HepG2 (cell line): ENCODE results near the gene GNG7. TPM values are rescaled to one million over a fixed set of nuclear protein-coding genes. Genes with fewer than 3 reads are reported as not detected.

ENCODE experiments used
- CREB1 ChIP-seq, 2 experiments: fragments of 450-650 bp in 1 of 2; IDR thresholded peaks; 2 replicates each; pipeline ENCODE4 v1.6.1; 2016 to 2017; ENCODE audit warnings: control low read depth in 1 of 2, mild to moderate bottlenecking in 1 of 2, missing compliant biosample characterization in 1 of 2, missing genetic modification characterization in 1 of 2
- FOXJ3 ChIP-seq: sonication (generic); formaldehyde crosslinking; IDR thresholded peaks from 2 replicates; pipeline ENCODE4 v1.4.0; 2020; ENCODE audit warnings: missing genetic modification reagents, mild to moderate bottlenecking, borderline replicate concordance
- FOXK2 ChIP-seq: fragments of 450-650 bp; IDR thresholded peaks from 2 replicates; pipeline ENCODE4 v1.6.1; 2016
- MEF2D ChIP-seq: sonication (generic); formaldehyde crosslinking; IDR thresholded peaks from 2 replicates; pipeline ENCODE4 v1.5.1; 2020; ENCODE audit warnings: mild to moderate bottlenecking, missing genetic modification reagents
- MIXL1 ChIP-seq: IDR thresholded peaks from 2 replicates; pipeline ENCODE4 v1.6.1; 2016
- NCOA2 ChIP-seq: sonication (generic); formaldehyde crosslinking; IDR thresholded peaks from 2 replicates; pipeline ENCODE4 v1.8.0; 2022; ENCODE audit warnings: inconsistent platforms
- NR1H2 ChIP-seq: sonication (generic); formaldehyde crosslinking; IDR thresholded peaks from 2 replicates; pipeline ENCODE4 v1.8.1; 2022; ENCODE audit warnings: low read depth, missing genetic modification reagents, borderline replicate concordance
- NR2F6 ChIP-seq, 2 experiments: IDR thresholded peaks; 2 replicates each; pipeline ENCODE4 v1.6.1; 2016; ENCODE audit warnings: antibody characterized with exemption in 1 of 2, mild to moderate bottlenecking in 1 of 2
- PAXIP1 ChIP-seq: sonication (generic); formaldehyde crosslinking; conservative IDR thresholded peaks from 2 replicates; pipeline ENCODE4 v1.4.0; 2020; ENCODE audit warnings: mild to moderate bottlenecking, missing genetic modification reagents, moderate library complexity
- PITX1 ChIP-seq: sonication (generic); formaldehyde crosslinking; IDR thresholded peaks from 2 replicates; pipeline ENCODE4 v1.5.1; 2020; ENCODE audit warnings: mild to moderate bottlenecking, missing genetic modification reagents
- TBX2 ChIP-seq: sonication (generic); formaldehyde crosslinking; IDR thresholded peaks from 2 replicates; pipeline ENCODE4 v1.5.0; 2020; ENCODE audit warnings: missing genetic modification reagents, mild to moderate bottlenecking, borderline replicate concordance
- TCF7L2 ChIP-seq: IDR thresholded peaks from 2 replicates; pipeline ENCODE4 v1.6.1; 2011; ENCODE audit warnings: mild to moderate bottlenecking, low read depth, low read length, moderate library complexity
- TGIF2 ChIP-seq: IDR thresholded peaks from 2 replicates; pipeline ENCODE4 v1.6.1; 2016; ENCODE audit warnings: control low read depth, missing compliant biosample characterization
- ZNF30 ChIP-seq: sonication (generic); formaldehyde crosslinking; IDR thresholded peaks from 2 replicates; pipeline ENCODE4 v1.5.0; 2020; ENCODE audit warnings: mild to moderate bottlenecking, missing genetic modification reagents
- ZNF34 ChIP-seq: sonication (generic); formaldehyde crosslinking; IDR thresholded peaks from 2 replicates; pipeline ENCODE4 v1.4.0; 2020; ENCODE audit warnings: mild to moderate bottlenecking, missing genetic modification reagents, borderline replicate concordance
- ZNF503 ChIP-seq: sonication (generic); formaldehyde crosslinking; IDR thresholded peaks from 2 replicates; pipeline ENCODE4 v1.4.0; 2020; ENCODE audit warnings: missing genetic modification reagents
- ZNF512B ChIP-seq: sonication (generic); formaldehyde crosslinking; IDR thresholded peaks from 2 replicates; pipeline ENCODE4 v1.5.1; 2020; ENCODE audit warnings: missing genetic modification reagents, mild to moderate bottlenecking, borderline replicate concordance
- ZNF547 ChIP-seq: sonication (generic); formaldehyde crosslinking; IDR thresholded peaks from 2 replicates; pipeline ENCODE4 v1.5.1; 2020; ENCODE audit warnings: mild to moderate bottlenecking, missing genetic modification reagents
- ZNF674 ChIP-seq: sonication (generic); formaldehyde crosslinking; IDR thresholded peaks from 2 replicates; pipeline ENCODE4 v1.5.0; 2020; ENCODE audit warnings: low read depth, mild to moderate bottlenecking, missing genetic modification reagents
- ZNF710 ChIP-seq: sonication (generic); formaldehyde crosslinking; IDR thresholded peaks from 2 replicates; pipeline ENCODE4 v1.5.0; 2020; ENCODE audit warnings: mild to moderate bottlenecking, missing genetic modification reagents, borderline replicate concordance
- polyA plus RNA-seq, 8 experiments: library from polyadenylated mRNA; depleted of rRNA in 3 of 8; stranded (reverse) in 7 of 8; unstranded in 1 of 8; fragments of >200 nt; fragmentation: Illumina TruSeq in 4 of 8; extraction: Trizol in 4 of 8; gene quantifications; 2 replicates each; pipeline versions ENCODE4 v1.2.1 to v1.2.3, GENCODE V29; 2011 to 2016; ENCODE audit warnings: low read depth in 4 of 8, missing spikeins in 1 of 8, mixed read lengths in 1 of 8; ENCODE audit not compliant: insufficient read depth in 1 of 8
- total RNA-seq, 5 experiments: library from RNA; depleted of rRNA; stranded (reverse); fragments of >200 nt; fragmentation: Illumina TruSeq; extraction: Trizol; gene quantifications; 2 replicates each; pipeline ENCODE4 v1.2.3, GENCODE V29; 2016; ENCODE audit warnings: low read depth in 1 of 5

GNG7 gene
- total and polyA plus RNA-seq, 2 of the 13 experiments (the other 11 are each of a cell fraction or from before 2014, with no cell fraction given) = 1.4 to 3.3 TPM

GRCh38 chr19:2507109-2507508 lies 195.4 kb downstream of the GNG7 start (continued):
- peak; percentile 74 for TF ChIP-seq ZNF710
- peak; percentile 64; the same call in 1 of the 2 replicates for TF ChIP-seq TGIF2 (CRISPR knock-in tag)
- TF ChIP-seq ZNF503 (CRISPR knock-in tag) = 0 out of 2 replicates have a peak, but pooled peaks have one; percentile 26
- TF ChIP-seq ZNF30 = no peak
- TF ChIP-seq TCF7L2 = no peak
- 0 out of 2 replicates have a peak, but pooled peaks have one; percentile 27 for TF ChIP-seq NR2F6 (IDR thresholded peaks at IDR 0.05)
- peak; percentile 70; the same call in 1 of the 2 replicates for TF ChIP-seq NR2F6 (CRISPR knock-in tag; IDR thresholded peaks at IDR 0.05)
- TF ChIP-seq FOXJ3 = peak; percentile 83; the same call in 1 of the 2 replicates
- 0 out of 2 replicates have a peak, but pooled peaks have one; percentile 27 for TF ChIP-seq MEF2D (CRISPR knock-in tag)
- peak; percentile 56; the same call in 1 of the 2 replicates for TF ChIP-seq PITX1 (CRISPR knock-in tag)
- no peak for TF ChIP-seq NR1H2 (CRISPR knock-in tag)
- no peak for TF ChIP-seq ZNF674 (CRISPR knock-in tag)
- peak; percentile 82; the same call in 1 of the 2 replicates for TF ChIP-seq MIXL1 (CRISPR knock-in tag)
- no peak for TF ChIP-seq ZNF512B (CRISPR knock-in tag)
- TF ChIP-seq FOXK2 = peak; percentile 97
- no peak for TF ChIP-seq ZNF34 (CRISPR knock-in tag)
- TF ChIP-seq PAXIP1 = peak; percentile 88
- peak; percentile 61; the same call in 1 of the 2 replicates for TF ChIP-seq TBX2
- 0 out of 2 replicates have a peak, but pooled peaks have one; percentile 30 for TF ChIP-seq ZNF547 (CRISPR knock-in tag)
- TF ChIP-seq CREB1 (IDR thresholded peaks at IDR 0.05) = peak; percentile 87
- peak; percentile 72 for TF ChIP-seq CREB1 (CRISPR knock-in tag; IDR thresholded peaks at IDR 0.05)
- peak; percentile 78 for TF ChIP-seq NCOA2 (CRISPR knock-in tag)
